PFSK-1 (cell line): Measurements from ENCODE around the gene ADGRB3.

Source experiments
- FOXP2 ChIP-seq: optimal IDR thresholded peaks from 2 replicates; pipeline ENCODE3; 2011; ENCODE audit warnings: borderline replicate concordance, control low read depth, inconsistent platforms; ENCODE audit not compliant: insufficient read depth; ENCODE audit errors: extremely low read length, extremely low read depth
- POLR2AphosphoS5 ChIP-seq: IDR thresholded peaks from 2 replicates; pipeline ENCODE4 v1.6.1; 2012; ENCODE audit warnings: low read depth, mild to moderate bottlenecking, control low read depth, low read length, moderate library complexity
- SIN3A ChIP-seq: IDR thresholded peaks from 2 replicates; pipeline ENCODE4 v1.6.1; 2012; ENCODE audit warnings: mild to moderate bottlenecking, low read length, moderate library complexity, borderline replicate concordance; ENCODE audit not compliant: insufficient read depth
- TAF1 ChIP-seq: IDR thresholded peaks from 2 replicates; pipeline ENCODE4 v1.6.1; 2012; ENCODE audit warnings: low read length, control low read depth, borderline replicate concordance; ENCODE audit not compliant: insufficient read depth
- TF ChIP-seq, protein P1 (sequence below), 2 experiments: IDR thresholded peaks; 2 replicates each; pipeline versions ENCODE4 v1.6.1 to v1.8.0; 2011 to 2012; ENCODE audit warnings: low read depth in 2 of 2, low read length in 2 of 2, control low read depth in 1 of 2, inconsistent platforms in 1 of 2, mild to moderate bottlenecking in 1 of 2, moderate library complexity in 1 of 2; ENCODE audit not compliant: insufficient read depth in 1 of 2

DNA sequence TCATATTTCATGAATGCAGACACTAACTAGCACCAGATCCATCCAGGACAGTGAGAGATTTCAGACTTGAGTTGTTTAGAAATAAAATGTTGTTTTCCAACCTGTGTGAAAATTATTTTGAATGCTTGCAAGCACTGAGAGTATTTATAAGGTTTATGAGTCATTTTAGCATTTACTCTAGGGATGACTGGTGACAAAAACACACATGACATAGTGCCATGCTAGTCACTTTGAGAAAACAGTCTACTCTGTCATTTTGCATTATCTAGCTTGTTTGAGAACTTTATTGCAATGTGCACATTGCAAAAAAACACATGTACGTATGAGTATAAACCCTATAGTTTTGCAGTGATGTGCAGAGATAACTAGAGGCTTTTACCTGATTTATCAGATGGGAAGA is 705.1 kb downstream of the ADGRB3 start:
- TF ChIP-seq POLR2AphosphoS5 (no peak), TAF1 (no peak), SIN3A (no peak), FOXP2 (no peak)
- TF ChIP-seq, protein P1, sequence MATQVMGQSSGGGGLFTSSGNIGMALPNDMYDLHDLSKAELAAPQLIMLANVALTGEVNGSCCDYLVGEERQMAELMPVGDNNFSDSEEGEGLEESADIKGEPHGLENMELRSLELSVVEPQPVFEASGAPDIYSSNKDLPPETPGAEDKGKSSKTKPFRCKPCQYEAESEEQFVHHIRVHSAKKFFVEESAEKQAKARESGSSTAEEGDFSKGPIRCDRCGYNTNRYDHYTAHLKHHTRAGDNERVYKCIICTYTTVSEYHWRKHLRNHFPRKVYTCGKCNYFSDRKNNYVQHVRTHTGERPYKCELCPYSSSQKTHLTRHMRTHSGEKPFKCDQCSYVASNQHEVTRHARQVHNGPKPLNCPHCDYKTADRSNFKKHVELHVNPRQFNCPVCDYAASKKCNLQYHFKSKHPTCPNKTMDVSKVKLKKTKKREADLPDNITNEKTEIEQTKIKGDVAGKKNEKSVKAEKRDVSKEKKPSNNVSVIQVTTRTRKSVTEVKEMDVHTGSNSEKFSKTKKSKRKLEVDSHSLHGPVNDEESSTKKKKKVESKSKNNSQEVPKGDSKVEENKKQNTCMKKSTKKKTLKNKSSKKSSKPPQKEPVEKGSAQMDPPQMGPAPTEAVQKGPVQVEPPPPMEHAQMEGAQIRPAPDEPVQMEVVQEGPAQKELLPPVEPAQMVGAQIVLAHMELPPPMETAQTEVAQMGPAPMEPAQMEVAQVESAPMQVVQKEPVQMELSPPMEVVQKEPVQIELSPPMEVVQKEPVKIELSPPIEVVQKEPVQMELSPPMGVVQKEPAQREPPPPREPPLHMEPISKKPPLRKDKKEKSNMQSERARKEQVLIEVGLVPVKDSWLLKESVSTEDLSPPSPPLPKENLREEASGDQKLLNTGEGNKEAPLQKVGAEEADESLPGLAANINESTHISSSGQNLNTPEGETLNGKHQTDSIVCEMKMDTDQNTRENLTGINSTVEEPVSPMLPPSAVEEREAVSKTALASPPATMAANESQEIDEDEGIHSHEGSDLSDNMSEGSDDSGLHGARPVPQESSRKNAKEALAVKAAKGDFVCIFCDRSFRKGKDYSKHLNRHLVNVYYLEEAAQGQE (IDR thresholded peaks at IDR 0.05; ENCODE audit: insufficient read depth in 1 of 2, low read depth in 2 of 2, low read length in 2 of 2), result no peak
